ENCODE measurements around the gene CABP4. TPM values are rescaled to one million over a fixed set of nuclear protein-coding genes. Genes with fewer than 3 reads are reported as not detected.

CABP4 gene
- total RNA-seq, 1 experiment from 2014 or later = not detected

- CTCF ChIA-PET = no interaction called here
- H3K36me3 Mint-ChIP-seq (ENCODE audit: insufficient read depth, unreplicated experiment) = no peaks in the 10 kb centered on the region
- no peak overlapping the region for H3K27ac Mint-ChIP-seq (ENCODE audit: low read depth, unreplicated experiment)
- no TSS peak for BruUV-seq (replicated peaks)
- no peaks in the 10 kb centered on the region for H3K9me3 Mint-ChIP-seq (ENCODE audit: unreplicated experiment)
- no peak for DNase-seq (ENCODE audit: unreplicated experiment)
- intact Hi-C loops (cut with micrococcal nuclease) = no loop called here
- TF ChIP-seq CTCF (IDR thresholded peaks at IDR 0.05; ENCODE audit: unreplicated experiment) = no peak
- H3K4me3 Mint-ChIP-seq (ENCODE audit: unreplicated experiment) = no peak overlapping the region
- no peaks in the 10 kb centered on the region for H3K27me3 Mint-ChIP-seq (ENCODE audit: insufficient read depth, unreplicated experiment)
- no peaks in the 10 kb centered on the region for H3K4me1 Mint-ChIP-seq (ENCODE audit: insufficient read depth, unreplicated experiment)
- POLR2A ChIA-PET = interaction anchor here (0.6 kb wide), 1 partner anchor 8 kb away, joined by 3 read pairs; no protein-coding TSS in a partner anchor
Observed at GRCh38 chr11:67457453-67457852, 2.3 kb downstream of the CABP4 start.

GRCh38 chr11:67458266-67458665 is 3.1 kb downstream of the CABP4 start:
- BruUV-seq (replicated peaks) = no TSS peak
- TF ChIP-seq CTCF (IDR thresholded peaks at IDR 0.05; ENCODE audit: unreplicated experiment) = no peak
- Mint-ChIP-seq H3K9me3 (ENCODE audit: unreplicated experiment) (no peaks in the 10 kb centered on the region), H3K4me1 (ENCODE audit: insufficient read depth, unreplicated experiment) (no peaks in the 10 kb centered on the region), H3K27ac (ENCODE audit: low read depth, unreplicated experiment) (no peak overlapping the region), H3K4me3 (ENCODE audit: unreplicated experiment) (no peak overlapping the region), H3K36me3 (ENCODE audit: insufficient read depth, unreplicated experiment) (no peaks in the 10 kb centered on the region), H3K27me3 (ENCODE audit: insufficient read depth, unreplicated experiment) (no peaks in the 10 kb centered on the region)
- ChIA-PET POLR2A (interaction anchor here (0.6 to 1.5 kb wide), 3 partner anchors 9 to 25 kb away, joined by 3 to 5 read pairs (median 3); no protein-coding TSS in a partner anchor), CTCF (interaction anchor here (0.6 kb wide), 1 partner anchor 87 kb away, joined by 3 read pairs; no protein-coding TSS in a partner anchor)
- no peak for DNase-seq (ENCODE audit: unreplicated experiment)
- intact Hi-C loops (cut with micrococcal nuclease) = no loop called here

- H3K27me3 Mint-ChIP-seq (ENCODE audit: insufficient read depth, unreplicated experiment) = no peaks in the 10 kb centered on the region
- intact Hi-C loops (cut with micrococcal nuclease) = no loop called here
- no peak for DNase-seq (ENCODE audit: unreplicated experiment)
- peaks cover 11% of the 10 kb centered on the region for H3K36me3 Mint-ChIP-seq (ENCODE audit: insufficient read depth, unreplicated experiment)
- H3K27ac Mint-ChIP-seq (ENCODE audit: low read depth, unreplicated experiment) = peak overlapping the region; percentile 91
- no peak for TF ChIP-seq CTCF (IDR thresholded peaks at IDR 0.05; ENCODE audit: unreplicated experiment)
- peaks cover 20% of the 10 kb centered on the region for H3K4me1 Mint-ChIP-seq (ENCODE audit: insufficient read depth, unreplicated experiment)
- BruUV-seq (replicated peaks) = no TSS peak
- no peak overlapping the region for H3K4me3 Mint-ChIP-seq (ENCODE audit: unreplicated experiment)
- no peaks in the 10 kb centered on the region for H3K9me3 Mint-ChIP-seq (ENCODE audit: unreplicated experiment)
- CTCF ChIA-PET = interaction anchor here (0.6 to 1.0 kb wide), 2 partner anchors 43 to 44 kb away, joined by 3 to 4 read pairs; no protein-coding TSS in a partner anchor
- POLR2A ChIA-PET = interaction anchor here (1.1 to 3.2 kb wide), 7 partner anchors 16 to 71 kb away, joined by 3 to 19 read pairs (median 4); partner anchors contain the start of genes PPP1CA, RAD9A and RPS6KB2
Observed at GRCh38 chr11:67463186-67463585, 8.0 kb downstream of the CABP4 start.

GRCh38 chr11:67463680-67464410 is 8.7 kb downstream of the CABP4 start:
- H3K36me3 Mint-ChIP-seq (ENCODE audit: insufficient read depth, unreplicated experiment) = peaks cover 13% of the 10 kb centered on the region
- peak overlapping the region; percentile 91 for H3K27ac Mint-ChIP-seq (ENCODE audit: low read depth, unreplicated experiment)
- POLR2A ChIA-PET = interaction anchor here (0.5 to 3.2 kb wide), 10 partner anchors 17 to 984 kb away, joined by 3 to 19 read pairs (median 4); partner anchors contain the start of genes AIP, DPP3, PPP1CA and RAD9A
- H3K4me3 Mint-ChIP-seq (ENCODE audit: unreplicated experiment) = peak overlapping the region; percentile 82
- TF ChIP-seq CTCF (IDR thresholded peaks at IDR 0.05; ENCODE audit: unreplicated experiment) = no peak
- intact Hi-C loops (cut with micrococcal nuclease) = loop anchor here (1.0 kb wide), 1 partner anchor 21 kb away; the partner anchor contains the start of gene CORO1B
- BruUV-seq (replicated peaks) = TSS peak; percentile 25
- H3K9me3 Mint-ChIP-seq (ENCODE audit: unreplicated experiment) = no peaks in the 10 kb centered on the region
- no peaks in the 10 kb centered on the region for H3K27me3 Mint-ChIP-seq (ENCODE audit: insufficient read depth, unreplicated experiment)
- CTCF ChIA-PET = interaction anchor here (0.6 to 1.0 kb wide), 2 partner anchors 43 to 44 kb away, joined by 3 to 4 read pairs; no protein-coding TSS in a partner anchor
- DNase-seq (ENCODE audit: unreplicated experiment) = peak; percentile 91
- H3K4me1 Mint-ChIP-seq (ENCODE audit: insufficient read depth, unreplicated experiment) = peaks cover 20% of the 10 kb centered on the region
